ENCODE measurements around the gene ARMC5.
A peak's percentile ranks its signal among the peaks of the same experiment; 100 is the strongest.

The ARMC5 gene

GRCh38 chr16:31464781-31465260, 5.5 kb downstream of the ARMC5 start:
- DNase-seq (ENCODE audit: low spot score), result no peak
- TF ChIP-seq CTCF (IDR thresholded peaks at IDR 0.05), result no peak
- no peak overlapping the region for H3K4me3 ChIP-seq
- no peak overlapping the region for H3K27ac ChIP-seq

- Histone ChIP-seq H3K4me3 (no peak overlapping the region), H3K27ac (no peak overlapping the region)
- no peak for DNase-seq (ENCODE audit: low spot score)
- TF ChIP-seq CTCF (IDR thresholded peaks at IDR 0.05), result no peak
Measured at GRCh38 chr16:31465788-31466370, 6.6 kb downstream of the ARMC5 start.

- no peak for DNase-seq (ENCODE audit: low spot score)
- no peak for TF ChIP-seq CTCF (IDR thresholded peaks at IDR 0.05)
- Histone ChIP-seq H3K27ac (no peak overlapping the region), H3K4me3 (no peak overlapping the region)
Measured at GRCh38 chr16:31466381-31466841, 7.1 kb downstream of the ARMC5 start.

GRCh38 chr16:31467151-31467773, 8.0 kb downstream of the ARMC5 start:
- no peak for DNase-seq (ENCODE audit: low spot score)
- no peak for TF ChIP-seq CTCF (IDR thresholded peaks at IDR 0.05)
- no peak overlapping the region for H3K4me3 ChIP-seq
- no peak overlapping the region for H3K27ac ChIP-seq

GRCh38 chr16:31467858-31468257, 8.6 kb downstream of the ARMC5 start:
- TF ChIP-seq CTCF (IDR thresholded peaks at IDR 0.05), result no peak
- no peak overlapping the region for H3K27ac ChIP-seq
- DNase-seq (ENCODE audit: low spot score), result no peak
- no peak overlapping the region for H3K4me3 ChIP-seq

- DNase-seq (ENCODE audit: low spot score), result no peak
- no peak for TF ChIP-seq CTCF (IDR thresholded peaks at IDR 0.05)
- Histone ChIP-seq H3K27ac (peak overlapping the region; percentile 78 to 97), H3K4me3 (peak overlapping the region; percentile 80)
Measured at GRCh38 chr16:31470615-31471014, 11.3 kb downstream of the ARMC5 start.
